ENCODE measurements around the gene TLE4. TPM values are rescaled to one million over a fixed set of nuclear protein-coding genes. Genes with fewer than 3 reads are reported as not detected.

TLE4 gene
- total RNA-seq, 2 experiments from 2014 or later: 41.2 to 45.8 TPM

DNA sequence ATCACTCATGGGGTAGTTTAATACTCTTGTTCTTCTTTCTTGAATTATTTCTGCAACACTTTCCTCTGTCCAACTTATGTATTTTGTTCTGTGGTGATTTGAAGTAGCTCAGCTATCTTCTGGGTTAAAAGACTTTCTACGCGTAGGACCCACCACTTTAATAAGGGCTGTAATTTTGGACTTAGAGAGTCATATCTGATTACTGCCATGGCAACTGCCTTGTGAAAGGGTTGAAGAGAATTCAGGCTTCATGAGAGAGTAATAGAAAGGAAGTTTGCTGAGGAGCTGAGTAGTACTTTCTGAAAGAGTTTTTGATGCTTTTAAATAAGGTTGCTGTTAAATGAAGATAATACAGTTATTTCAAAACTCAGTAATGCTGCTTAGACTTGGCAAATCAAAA, 89.5 kb downstream of the TLE4 start:
- H3K36me3 Mint-ChIP-seq: peaks cover 19% of the 10 kb centered on the region
- ATAC-seq: no peak
- H3K27me3 Mint-ChIP-seq: no peaks in the 10 kb centered on the region
- CTCF ChIA-PET: no interaction called here
- H3K9me3 Mint-ChIP-seq (ENCODE audit: low read depth): no peaks in the 10 kb centered on the region
- H3K27ac Mint-ChIP-seq: no peak overlapping the region
- peaks cover 7% of the 10 kb centered on the region for H3K4me1 Mint-ChIP-seq
- H3K4me3 Mint-ChIP-seq: no peak overlapping the region
- no peak for DNase-seq

DNA sequence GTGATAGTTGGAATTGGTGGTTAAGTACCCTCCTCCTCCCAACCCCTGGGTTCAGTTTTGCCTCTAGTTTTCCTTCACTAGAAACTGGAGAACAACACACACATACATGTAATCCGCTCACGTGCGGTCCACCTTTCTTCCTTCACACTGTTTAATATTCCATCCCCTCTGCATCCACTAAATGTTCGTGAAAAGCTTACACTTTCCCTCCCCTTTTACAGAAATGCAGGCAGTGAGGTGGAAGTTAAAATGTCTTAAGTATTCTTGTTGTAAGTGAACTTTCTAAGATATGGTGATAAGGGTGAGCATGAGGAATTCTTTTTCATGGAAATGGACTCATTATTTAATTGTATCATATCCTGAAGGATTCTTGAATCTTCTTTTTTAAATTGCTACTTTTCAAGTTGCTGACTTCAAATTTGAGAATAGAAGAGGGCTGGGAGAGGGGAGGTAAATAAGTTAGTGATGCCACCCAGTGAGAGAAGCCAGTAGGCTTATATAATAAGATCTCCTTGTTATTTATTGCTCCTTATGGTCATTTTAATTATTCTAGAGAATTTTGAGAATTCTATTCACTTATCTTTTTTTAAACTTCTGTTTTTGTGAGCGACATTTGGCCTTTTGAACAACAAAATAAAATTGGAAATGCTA, 90.2 kb downstream of the TLE4 start:
- Mint-ChIP-seq H3K27ac (no peak overlapping the region), H3K27me3 (no peaks in the 10 kb centered on the region), H3K9me3 (ENCODE audit: low read depth) (no peaks in the 10 kb centered on the region), H3K4me1 (peaks cover 7% of the 10 kb centered on the region), H3K36me3 (peaks cover 17% of the 10 kb centered on the region), H3K4me3 (no peak overlapping the region)
- DNase-seq (no peak), ATAC-seq (no peak)
- CTCF ChIA-PET: no interaction called here

- peaks cover 7% of the 10 kb centered on the region for H3K4me1 Mint-ChIP-seq
- H3K4me3 Mint-ChIP-seq: no peak overlapping the region
- H3K27me3 Mint-ChIP-seq: no peaks in the 10 kb centered on the region
- peaks cover 15% of the 10 kb centered on the region for H3K36me3 Mint-ChIP-seq
- no peak overlapping the region for H3K27ac Mint-ChIP-seq
- CTCF ChIA-PET: no interaction called here
- DNase-seq: no peak
- no peaks in the 10 kb centered on the region for H3K9me3 Mint-ChIP-seq (ENCODE audit: low read depth)
- ATAC-seq: no peak
These were observed 90.8 kb downstream of the TLE4 start for GRCh38 chr9:79662537-79662956.

DNA sequence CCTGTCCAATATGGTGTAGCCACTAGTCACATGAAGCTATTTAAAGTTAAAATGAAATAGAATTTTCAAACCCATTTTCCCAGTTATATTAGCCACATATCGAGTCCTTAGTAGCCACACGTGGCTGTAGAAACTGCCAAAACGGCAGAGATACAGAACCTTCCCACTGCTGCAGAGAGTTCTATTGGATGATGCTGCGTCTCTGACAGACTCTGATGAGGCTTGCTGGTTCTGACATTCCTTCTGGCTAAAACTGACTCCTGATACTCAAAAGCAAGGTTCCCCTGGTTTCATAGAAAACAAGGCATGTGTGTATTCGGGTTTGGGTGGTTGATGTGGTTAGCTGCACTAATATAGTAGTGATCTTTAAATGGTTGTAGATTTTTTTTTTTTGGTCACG, 91.5 kb downstream of the TLE4 start:
- Mint-ChIP-seq H3K4me3 (no peak overlapping the region), H3K9me3 (ENCODE audit: low read depth) (no peaks in the 10 kb centered on the region), H3K27ac (no peak overlapping the region), H3K4me1 (peaks cover 7% of the 10 kb centered on the region), H3K27me3 (no peaks in the 10 kb centered on the region), H3K36me3 (peaks cover 15% of the 10 kb centered on the region)
- DNase-seq: no peak
- CTCF ChIA-PET: no interaction called here
- ATAC-seq: no peak

GRCh38 chr9:79663878-79664277, 92.1 kb downstream of the TLE4 start:
- ATAC-seq: no peak
- no peaks in the 10 kb centered on the region for H3K9me3 Mint-ChIP-seq (ENCODE audit: low read depth)
- CTCF ChIA-PET: no interaction called here
- no peaks in the 10 kb centered on the region for H3K27me3 Mint-ChIP-seq
- DNase-seq: no peak
- peaks cover 7% of the 10 kb centered on the region for H3K4me1 Mint-ChIP-seq
- H3K36me3 Mint-ChIP-seq: peaks cover 15% of the 10 kb centered on the region
- H3K4me3 Mint-ChIP-seq: no peak overlapping the region
- H3K27ac Mint-ChIP-seq: no peak overlapping the region

GRCh38 chr9:79664375-79664831, 92.6 kb downstream of the TLE4 start:
- no peak overlapping the region for H3K27ac Mint-ChIP-seq

DNA sequence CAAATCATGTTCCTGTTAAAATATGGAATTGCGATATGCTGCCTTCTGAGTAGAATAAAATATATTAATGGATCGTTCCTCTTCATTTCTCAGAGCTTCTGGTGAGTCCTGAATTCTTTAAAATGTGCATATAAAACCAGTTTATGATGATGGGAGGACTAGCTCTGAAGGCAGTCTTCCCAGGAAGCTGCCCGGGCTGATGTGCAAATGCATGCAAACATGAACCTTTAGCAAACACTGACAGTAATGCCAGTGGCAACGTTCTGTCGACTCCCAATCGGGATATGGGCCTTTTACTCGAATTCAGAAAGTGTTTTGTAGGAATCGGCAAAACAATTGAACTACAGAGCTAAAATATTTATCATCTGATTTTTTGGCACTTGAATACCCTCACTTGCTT, 93.6 kb downstream of the TLE4 start:
- Mint-ChIP-seq H3K9me3 (ENCODE audit: low read depth) (no peaks in the 10 kb centered on the region), H3K36me3 (peaks cover 20% of the 10 kb centered on the region), H3K27ac (no peak overlapping the region), H3K4me1 (peaks cover 7% of the 10 kb centered on the region), H3K4me3 (no peak overlapping the region), H3K27me3 (no peaks in the 10 kb centered on the region)
- DNase-seq: no peak
- ATAC-seq: no peak
- CTCF ChIA-PET: no interaction called here

More at GRCh38 chr9:79664375-79664831, 92.6 kb downstream of the TLE4 start:
- H3K4me1 Mint-ChIP-seq: peaks cover 7% of the 10 kb centered on the region
- no peak for ATAC-seq
- DNase-seq: no peak
- H3K4me3 Mint-ChIP-seq: no peak overlapping the region
- peaks cover 15% of the 10 kb centered on the region for H3K36me3 Mint-ChIP-seq
- no peaks in the 10 kb centered on the region for H3K27me3 Mint-ChIP-seq
- no peaks in the 10 kb centered on the region for H3K9me3 Mint-ChIP-seq (ENCODE audit: low read depth)
- CTCF ChIA-PET: no interaction called here

DNA sequence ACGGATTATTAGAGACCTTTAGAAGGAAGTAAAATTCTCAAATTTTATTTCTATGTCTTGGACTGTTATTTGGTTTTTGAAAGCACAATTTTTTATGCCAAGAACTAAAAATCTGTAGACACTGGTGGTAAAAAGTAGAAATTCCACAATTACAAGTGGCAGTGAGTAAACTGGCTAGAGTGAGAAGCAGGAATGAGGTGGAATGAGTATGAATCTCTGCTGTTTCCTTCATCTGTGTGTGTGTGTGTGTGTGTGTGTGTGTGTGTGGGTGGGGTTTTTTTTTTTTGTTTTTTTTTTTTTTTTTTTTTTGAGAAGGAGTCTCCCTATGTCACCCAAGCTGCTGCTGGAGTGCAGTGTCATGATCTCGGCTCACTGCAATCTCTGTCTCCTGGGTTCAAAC, 94.2 kb downstream of the TLE4 start:
- no peak for ATAC-seq
- peaks cover 20% of the 10 kb centered on the region for H3K36me3 Mint-ChIP-seq
- CTCF ChIA-PET: no interaction called here
- H3K9me3 Mint-ChIP-seq (ENCODE audit: low read depth): no peaks in the 10 kb centered on the region
- H3K27ac Mint-ChIP-seq: no peak overlapping the region
- peaks cover 7% of the 10 kb centered on the region for H3K4me1 Mint-ChIP-seq
- DNase-seq: no peak
- H3K27me3 Mint-ChIP-seq: no peaks in the 10 kb centered on the region
- no peak overlapping the region for H3K4me3 Mint-ChIP-seq

GRCh38 chr9:79667120-79667519, 95.4 kb downstream of the TLE4 start:
- no peak overlapping the region for H3K27ac Mint-ChIP-seq
- CTCF ChIA-PET: no interaction called here
- H3K4me3 Mint-ChIP-seq: no peak overlapping the region
- peaks cover 7% of the 10 kb centered on the region for H3K4me1 Mint-ChIP-seq
- DNase-seq (no peak), ATAC-seq (no peak)
- H3K36me3 Mint-ChIP-seq: peaks cover 26% of the 10 kb centered on the region
- no peaks in the 10 kb centered on the region for H3K9me3 Mint-ChIP-seq (ENCODE audit: low read depth)
- H3K27me3 Mint-ChIP-seq: no peaks in the 10 kb centered on the region

DNA sequence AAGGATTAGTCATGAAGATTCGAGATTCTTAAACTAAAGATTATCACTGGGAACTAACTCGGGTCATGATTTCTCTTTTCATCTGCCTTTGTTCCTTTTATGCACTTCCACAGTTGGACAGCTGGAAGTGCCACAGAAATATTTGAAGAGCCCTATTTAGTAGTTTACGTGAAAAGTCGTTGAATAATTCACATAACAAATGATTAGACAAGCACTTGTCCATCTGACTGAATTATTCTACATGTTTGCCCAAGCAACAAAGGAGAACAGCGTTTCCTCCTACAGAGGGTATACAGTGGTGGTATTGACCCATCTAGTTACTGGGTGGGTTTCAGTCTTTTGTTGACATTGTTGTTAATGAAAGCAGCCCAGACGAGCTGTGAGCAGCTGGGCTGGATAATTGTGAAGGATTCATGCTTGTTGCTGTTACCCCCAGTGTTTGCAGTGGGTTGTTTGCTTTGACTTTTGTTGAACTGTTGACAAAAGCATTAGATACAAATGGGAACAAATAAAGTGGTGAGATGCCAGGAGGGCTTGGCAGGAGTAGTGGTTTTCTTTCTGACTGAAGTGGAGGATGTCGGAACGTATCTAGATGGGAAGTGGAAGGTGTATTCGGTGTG, 96.2 kb downstream of the TLE4 start:
- Mint-ChIP-seq H3K27me3 (no peaks in the 10 kb centered on the region), H3K36me3 (peaks cover 28% of the 10 kb centered on the region), H3K9me3 (ENCODE audit: low read depth) (no peaks in the 10 kb centered on the region), H3K4me1 (peaks cover 9% of the 10 kb centered on the region), H3K4me3 (no peak overlapping the region), H3K27ac (no peak overlapping the region)
- CTCF ChIA-PET: no interaction called here
- DNase-seq (no peak), ATAC-seq (no peak)

DNA sequence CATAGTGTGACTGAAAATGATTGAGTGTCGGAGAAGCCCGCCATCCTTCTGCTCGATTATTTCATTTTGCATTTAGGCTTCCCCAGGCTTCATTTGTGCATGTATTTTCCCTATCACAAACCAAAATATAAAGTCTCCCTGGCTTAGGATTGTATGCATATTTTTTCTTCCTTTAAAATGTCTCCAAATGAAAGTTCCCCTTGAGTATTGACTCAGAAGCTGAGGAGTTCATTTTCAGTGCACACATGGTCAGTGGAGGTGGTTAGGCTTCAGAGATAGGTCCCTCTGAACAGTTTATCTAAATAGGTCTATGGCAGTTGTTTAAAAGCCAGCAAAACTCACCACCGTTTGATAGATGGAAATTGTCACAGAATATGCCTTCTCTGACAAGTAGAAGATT, 97.2 kb downstream of the TLE4 start:
- Mint-ChIP-seq H3K4me3 (no peak overlapping the region), H3K9me3 (ENCODE audit: low read depth) (no peaks in the 10 kb centered on the region), H3K27ac (no peak overlapping the region), H3K4me1 (peaks cover 12% of the 10 kb centered on the region), H3K27me3 (no peaks in the 10 kb centered on the region), H3K36me3 (peaks cover 33% of the 10 kb centered on the region)
- DNase-seq: no peak
- CTCF ChIA-PET: interaction anchor here (1.2 kb wide), 1 partner anchor 12 kb away, joined by 3 read pairs; no protein-coding TSS in a partner anchor
- ATAC-seq: no peak

- H3K27ac Mint-ChIP-seq: no peak overlapping the region
- no peak for ATAC-seq
- no peak overlapping the region for H3K4me3 Mint-ChIP-seq
These were observed 98.7 kb downstream of the TLE4 start for GRCh38 chr9:79670269-79670961.

DNA sequence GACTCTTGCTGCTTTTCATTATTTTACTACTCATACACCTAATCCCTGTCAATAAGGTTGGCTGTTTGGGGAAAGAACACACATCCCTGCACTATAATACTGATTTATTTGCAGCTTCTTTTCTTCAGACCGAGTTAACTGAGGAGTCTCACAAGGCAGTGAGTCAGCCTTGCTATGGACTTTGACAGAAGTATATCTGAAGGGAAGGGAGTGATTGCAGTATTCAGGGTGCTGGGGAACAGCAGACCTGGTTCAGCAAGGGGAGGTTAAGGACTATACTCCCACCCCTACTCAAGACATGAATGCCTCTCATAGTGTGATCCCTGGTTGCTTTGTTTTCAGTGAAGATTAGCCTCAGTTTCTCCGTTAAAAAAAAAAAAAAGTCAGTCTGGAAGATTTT, 99.8 kb downstream of the TLE4 start:
- DNase-seq (no peak), ATAC-seq (no peak)
- CTCF ChIA-PET: no interaction called here
- H3K36me3 Mint-ChIP-seq: peaks cover 31% of the 10 kb centered on the region
- no peak overlapping the region for H3K27ac Mint-ChIP-seq
- no peaks in the 10 kb centered on the region for H3K9me3 Mint-ChIP-seq (ENCODE audit: low read depth)
- H3K27me3 Mint-ChIP-seq: no peaks in the 10 kb centered on the region
- peaks cover 12% of the 10 kb centered on the region for H3K4me1 Mint-ChIP-seq
- H3K4me3 Mint-ChIP-seq: no peak overlapping the region

More at GRCh38 chr9:79670269-79670961, 98.7 kb downstream of the TLE4 start:
- CTCF ChIA-PET: interaction anchor here (1.2 kb wide), 1 partner anchor 14 kb away, joined by 3 read pairs; no protein-coding TSS in a partner anchor
- H3K27me3 Mint-ChIP-seq: no peaks in the 10 kb centered on the region
- peaks cover 34% of the 10 kb centered on the region for H3K36me3 Mint-ChIP-seq
- H3K9me3 Mint-ChIP-seq (ENCODE audit: low read depth): no peaks in the 10 kb centered on the region
- DNase-seq: no peak
- H3K4me1 Mint-ChIP-seq: peaks cover 14% of the 10 kb centered on the region

DNA sequence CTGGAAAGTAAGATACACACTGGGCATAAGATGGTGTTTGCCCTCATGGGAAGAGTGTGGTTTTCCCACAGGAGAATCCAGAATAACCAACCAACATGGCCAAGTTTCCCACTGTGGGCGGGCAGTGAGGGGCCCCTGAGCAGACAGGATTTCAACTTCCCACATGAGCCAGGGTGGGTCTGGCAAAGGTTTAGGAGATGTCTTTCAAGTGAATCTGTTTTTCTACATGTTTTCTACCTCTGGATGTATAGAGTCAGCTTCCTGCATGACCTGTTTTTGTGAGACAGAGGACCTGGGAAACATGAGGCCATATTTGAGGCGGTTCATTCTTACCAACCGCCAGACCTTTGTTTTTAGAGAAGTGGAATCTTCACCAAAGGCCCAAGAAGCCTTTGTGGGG, 100.5 kb downstream of the TLE4 start:
- Mint-ChIP-seq H3K27ac (no peak overlapping the region), H3K9me3 (ENCODE audit: low read depth) (no peaks in the 10 kb centered on the region), H3K4me3 (no peak overlapping the region), H3K27me3 (no peaks in the 10 kb centered on the region), H3K4me1 (peaks cover 12% of the 10 kb centered on the region), H3K36me3 (peaks cover 30% of the 10 kb centered on the region)
- DNase-seq (no peak), ATAC-seq (no peak)
- CTCF ChIA-PET: no interaction called here
